Measurements from ENCODE around the gene NFKBIE. TPM values are rescaled to one million over a fixed set of nuclear protein-coding genes. Genes with fewer than 3 reads are reported as not detected.

The NFKBIE gene
- total RNA-seq, 1 donor from 2014 or later, result 11.1 TPM

GRCh38 chr6:44310241-44310640, 44.9 kb upstream of the NFKBIE start:
- Mint-ChIP-seq H3K4me3 (ENCODE audit: unreplicated experiment) (no peak overlapping the region), H3K27ac (ENCODE audit: unreplicated experiment) (no peak overlapping the region), H3K27me3 (ENCODE audit: unreplicated experiment) (peaks cover 2% of the 10 kb centered on the region), H3K9me3 (ENCODE audit: unreplicated experiment) (no peaks in the 10 kb centered on the region), H3K4me1 (ENCODE audit: unreplicated experiment) (peaks cover 14% of the 10 kb centered on the region), H3K36me3 (ENCODE audit: unreplicated experiment) (peaks cover 20% of the 10 kb centered on the region)
- no peak for DNase-seq (ENCODE audit: extremely low spot score, unreplicated experiment)
- TF ChIP-seq, protein P1, sequence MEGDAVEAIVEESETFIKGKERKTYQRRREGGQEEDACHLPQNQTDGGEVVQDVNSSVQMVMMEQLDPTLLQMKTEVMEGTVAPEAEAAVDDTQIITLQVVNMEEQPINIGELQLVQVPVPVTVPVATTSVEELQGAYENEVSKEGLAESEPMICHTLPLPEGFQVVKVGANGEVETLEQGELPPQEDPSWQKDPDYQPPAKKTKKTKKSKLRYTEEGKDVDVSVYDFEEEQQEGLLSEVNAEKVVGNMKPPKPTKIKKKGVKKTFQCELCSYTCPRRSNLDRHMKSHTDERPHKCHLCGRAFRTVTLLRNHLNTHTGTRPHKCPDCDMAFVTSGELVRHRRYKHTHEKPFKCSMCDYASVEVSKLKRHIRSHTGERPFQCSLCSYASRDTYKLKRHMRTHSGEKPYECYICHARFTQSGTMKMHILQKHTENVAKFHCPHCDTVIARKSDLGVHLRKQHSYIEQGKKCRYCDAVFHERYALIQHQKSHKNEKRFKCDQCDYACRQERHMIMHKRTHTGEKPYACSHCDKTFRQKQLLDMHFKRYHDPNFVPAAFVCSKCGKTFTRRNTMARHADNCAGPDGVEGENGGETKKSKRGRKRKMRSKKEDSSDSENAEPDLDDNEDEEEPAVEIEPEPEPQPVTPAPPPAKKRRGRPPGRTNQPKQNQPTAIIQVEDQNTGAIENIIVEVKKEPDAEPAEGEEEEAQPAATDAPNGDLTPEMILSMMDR (IDR thresholded peaks at IDR 0.05), result no peak

- no peak for DNase-seq (ENCODE audit: extremely low spot score, unreplicated experiment)
- H3K27ac Mint-ChIP-seq (ENCODE audit: unreplicated experiment), result no peak overlapping the region
Observed at GRCh38 chr6:44309631-44310030, 44.3 kb upstream of the NFKBIE start.

DNA sequence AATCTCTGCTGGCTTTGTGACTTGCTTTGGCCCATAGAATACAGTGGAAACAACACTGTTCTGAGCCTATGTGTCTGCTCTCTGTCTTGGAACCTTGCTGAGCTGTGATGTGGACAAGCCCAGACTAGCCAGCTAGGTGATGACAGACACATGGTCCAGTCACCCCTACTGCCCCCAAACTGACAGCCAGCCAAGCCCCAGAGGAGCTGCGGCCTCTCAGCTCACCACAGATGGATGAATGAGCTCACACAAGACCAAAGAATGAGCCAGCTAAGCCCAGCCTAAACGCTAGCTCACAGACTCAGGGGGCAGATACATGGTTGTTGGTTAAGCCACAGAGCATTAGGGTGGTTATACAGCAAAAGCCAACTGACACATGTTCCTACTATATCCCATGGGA, 43.7 kb upstream of the NFKBIE start:
- TF ChIP-seq, protein P1 (IDR thresholded peaks at IDR 0.05), result no peak
- no peak for DNase-seq (ENCODE audit: extremely low spot score, unreplicated experiment)
- Mint-ChIP-seq H3K36me3 (ENCODE audit: unreplicated experiment) (peaks cover 21% of the 10 kb centered on the region), H3K9me3 (ENCODE audit: unreplicated experiment) (no peaks in the 10 kb centered on the region), H3K4me1 (ENCODE audit: unreplicated experiment) (peaks cover 14% of the 10 kb centered on the region), H3K27me3 (ENCODE audit: unreplicated experiment) (no peaks in the 10 kb centered on the region), H3K4me3 (ENCODE audit: unreplicated experiment) (no peak overlapping the region), H3K27ac (ENCODE audit: unreplicated experiment) (no peak overlapping the region)

More at GRCh38 chr6:44309631-44310030, 44.3 kb upstream of the NFKBIE start:
- Mint-ChIP-seq H3K9me3 (ENCODE audit: unreplicated experiment) (no peaks in the 10 kb centered on the region), H3K27me3 (ENCODE audit: unreplicated experiment) (no peaks in the 10 kb centered on the region), H3K4me1 (ENCODE audit: unreplicated experiment) (peaks cover 14% of the 10 kb centered on the region), H3K36me3 (ENCODE audit: unreplicated experiment) (peaks cover 21% of the 10 kb centered on the region), H3K4me3 (ENCODE audit: unreplicated experiment) (no peak overlapping the region)
- TF ChIP-seq, protein P1 (IDR thresholded peaks at IDR 0.05), result no peak

DNA sequence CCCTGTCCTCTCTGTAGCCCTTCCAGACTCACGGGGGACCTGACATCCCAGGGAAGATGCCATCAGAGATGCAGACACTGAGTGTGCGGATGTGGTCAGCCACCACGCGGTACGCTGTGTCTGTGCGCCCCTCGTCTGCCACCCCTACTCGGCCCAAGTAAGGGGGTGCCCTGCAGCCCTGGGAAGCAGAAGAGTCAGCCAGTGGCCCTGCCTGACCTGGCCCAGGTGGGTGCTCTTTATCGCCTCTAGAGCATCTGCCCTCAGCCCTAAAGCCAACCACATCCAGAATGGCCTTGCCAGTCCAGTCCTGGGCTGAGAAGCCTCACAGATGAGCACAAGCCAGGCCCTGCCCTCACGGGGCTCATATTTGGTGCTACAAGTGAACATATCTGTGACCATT, 41.9 kb upstream of the NFKBIE start:
- H3K27ac Mint-ChIP-seq (ENCODE audit: unreplicated experiment), result no peak overlapping the region
- no peaks in the 10 kb centered on the region for H3K27me3 Mint-ChIP-seq (ENCODE audit: unreplicated experiment)
- H3K9me3 Mint-ChIP-seq (ENCODE audit: unreplicated experiment), result no peaks in the 10 kb centered on the region
- H3K4me1 Mint-ChIP-seq (ENCODE audit: unreplicated experiment), result peaks cover 8% of the 10 kb centered on the region
- no peak for DNase-seq (ENCODE audit: extremely low spot score, unreplicated experiment)
- peaks cover 30% of the 10 kb centered on the region for H3K36me3 Mint-ChIP-seq (ENCODE audit: unreplicated experiment)
- TF ChIP-seq, protein P1 (IDR thresholded peaks at IDR 0.05), result no peak
- H3K4me3 Mint-ChIP-seq (ENCODE audit: unreplicated experiment), result no peak overlapping the region

DNA sequence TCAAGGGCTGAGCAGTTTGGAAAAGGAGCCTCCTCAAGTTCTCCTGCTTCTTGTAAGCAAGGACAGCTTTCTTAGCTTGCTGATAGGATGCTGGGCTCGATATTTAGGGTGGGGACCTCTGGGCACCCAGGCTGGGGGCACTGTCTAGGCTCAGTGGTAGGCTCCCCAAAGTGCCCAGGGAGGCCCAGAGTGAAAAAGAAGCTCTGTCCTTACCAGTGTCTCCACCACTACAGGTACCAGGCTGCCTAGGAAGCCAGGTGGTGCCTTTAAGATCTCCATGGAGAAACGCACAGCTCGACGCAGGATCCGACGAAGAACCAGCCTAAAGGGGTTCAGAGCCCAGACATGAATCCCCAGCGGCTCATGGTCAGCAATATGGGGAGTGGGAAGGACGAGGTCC, 41.4 kb upstream of the NFKBIE start:
- Mint-ChIP-seq H3K27ac (ENCODE audit: unreplicated experiment) (no peak overlapping the region), H3K27me3 (ENCODE audit: unreplicated experiment) (no peaks in the 10 kb centered on the region), H3K4me3 (ENCODE audit: unreplicated experiment) (no peak overlapping the region), H3K9me3 (ENCODE audit: unreplicated experiment) (no peaks in the 10 kb centered on the region), H3K4me1 (ENCODE audit: unreplicated experiment) (peaks cover 3% of the 10 kb centered on the region), H3K36me3 (ENCODE audit: unreplicated experiment) (peaks cover 34% of the 10 kb centered on the region)
- TF ChIP-seq, protein P1 (IDR thresholded peaks at IDR 0.05), result no peak
- DNase-seq (ENCODE audit: extremely low spot score, unreplicated experiment), result no peak

All from osteocyte (in vitro differentiated cells).